Transverse colon (tissue), 4 donors: Measurements from ENCODE around the gene RUFY4.

ENCODE experiments used
- EP300 ChIP-seq: sonication (generic); formaldehyde crosslinking; IDR thresholded peaks from one replicate; pipeline ENCODE4 v1.6.1; 2017; ENCODE audit warnings: antibody characterized with exemption, low read depth
- POLR2A ChIP-seq: fragments of 450-650 bp; IDR thresholded peaks from one replicate; pipeline ENCODE4 v1.6.1; 2016; ENCODE audit warnings: antibody characterized with exemption, mild to moderate bottlenecking, moderate library complexity
- POLR2AphosphoS5 ChIP-seq, 3 donors: sonication (generic); formaldehyde crosslinking; IDR thresholded peaks; one replicate each; pipeline ENCODE4 v1.6.1; 2016; ENCODE audit warnings: antibody characterized with exemption in 3 of 3
- TF ChIP-seq, protein P1 (sequence below), 5 experiments: fragments of 200-600 bp in 3 of 5; fragments of 450-650 bp in 2 of 5; sonication (generic) in 3 of 5; IDR thresholded peaks; 1 replicate in 2 of 5; 2 replicates in 3 of 5; pipeline ENCODE4 v1.5.1; 2016 to 2017; ENCODE audit warnings: antibody characterized with exemption in 5 of 5, inconsistent platforms in 3 of 5, mild to moderate bottlenecking in 2 of 5, moderate library complexity in 1 of 5

DNA sequence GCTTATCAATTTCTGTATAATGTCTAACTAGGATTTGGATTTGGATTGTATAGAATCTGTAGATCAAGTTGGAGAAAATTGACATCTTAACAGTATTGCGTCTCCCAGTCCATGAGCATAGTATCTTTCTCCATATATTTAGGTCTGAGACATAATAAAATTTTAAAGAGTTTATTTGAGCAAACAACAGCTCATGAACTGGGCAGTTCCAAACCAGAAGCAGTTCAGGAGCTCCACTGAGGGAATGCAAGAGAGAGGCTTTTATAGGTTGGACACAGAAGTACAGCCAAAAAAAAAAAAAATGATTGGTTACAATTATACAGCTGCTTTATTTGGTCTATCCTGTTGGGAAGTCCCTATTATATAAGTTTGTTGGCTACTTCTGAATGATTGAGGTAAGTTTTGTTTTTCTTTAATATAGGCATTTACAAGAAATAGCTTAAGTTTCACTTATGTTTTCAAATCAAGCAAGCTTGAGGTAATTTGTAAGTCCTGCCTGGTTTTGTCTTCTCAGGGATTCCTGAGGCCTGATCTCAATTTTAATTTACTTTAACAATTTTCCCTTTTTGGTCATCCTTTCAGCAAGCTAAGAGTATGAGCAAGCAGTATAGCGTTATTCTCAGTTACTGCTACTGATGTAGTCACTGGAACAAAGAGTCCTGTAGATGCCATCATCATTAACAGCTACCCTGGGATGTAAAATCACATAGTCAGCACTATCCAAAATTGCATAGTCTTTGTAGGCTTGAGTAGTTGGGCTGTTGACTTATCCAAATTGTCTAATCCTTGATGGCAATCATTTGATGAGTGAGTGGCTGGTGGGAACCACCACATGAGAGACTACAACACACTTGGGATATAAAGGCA lies 27.5 kb upstream of the RUFY4 start:
- no peak for TF ChIP-seq POLR2A
- TF ChIP-seq, protein P1, sequence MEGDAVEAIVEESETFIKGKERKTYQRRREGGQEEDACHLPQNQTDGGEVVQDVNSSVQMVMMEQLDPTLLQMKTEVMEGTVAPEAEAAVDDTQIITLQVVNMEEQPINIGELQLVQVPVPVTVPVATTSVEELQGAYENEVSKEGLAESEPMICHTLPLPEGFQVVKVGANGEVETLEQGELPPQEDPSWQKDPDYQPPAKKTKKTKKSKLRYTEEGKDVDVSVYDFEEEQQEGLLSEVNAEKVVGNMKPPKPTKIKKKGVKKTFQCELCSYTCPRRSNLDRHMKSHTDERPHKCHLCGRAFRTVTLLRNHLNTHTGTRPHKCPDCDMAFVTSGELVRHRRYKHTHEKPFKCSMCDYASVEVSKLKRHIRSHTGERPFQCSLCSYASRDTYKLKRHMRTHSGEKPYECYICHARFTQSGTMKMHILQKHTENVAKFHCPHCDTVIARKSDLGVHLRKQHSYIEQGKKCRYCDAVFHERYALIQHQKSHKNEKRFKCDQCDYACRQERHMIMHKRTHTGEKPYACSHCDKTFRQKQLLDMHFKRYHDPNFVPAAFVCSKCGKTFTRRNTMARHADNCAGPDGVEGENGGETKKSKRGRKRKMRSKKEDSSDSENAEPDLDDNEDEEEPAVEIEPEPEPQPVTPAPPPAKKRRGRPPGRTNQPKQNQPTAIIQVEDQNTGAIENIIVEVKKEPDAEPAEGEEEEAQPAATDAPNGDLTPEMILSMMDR (IDR thresholded peaks at IDR 0.05): no peak
- no peak for TF ChIP-seq POLR2AphosphoS5 (IDR thresholded peaks at IDR 0.05)
- no peak for TF ChIP-seq EP300
